Activated naive CD8-positive, alpha-beta T cell treated with anti-CD3 and anti-CD28 coated beads, Interleukin-2, amount 50 U/mL, for 24 hours (primary cell): ENCODE results near the gene SLC19A3.
"Not testable (repeated sequence)": the region's sequence is repeated elsewhere in the genome, so short reads cannot be mapped to it uniquely, and the experiment has no call there.

Experiments used
- ATAC-seq: fragments of 150-1000 bp; cut with Tn5 transposase; one replicate; pipeline ENCODE4 v1.10.0; 2021
- DNase-seq: peaks from one replicate; pipeline ENCODE4 v3.0.0; 2021
- H3K27ac Mint-ChIP-seq: one replicate; pipeline ENCODE4 v1.8.0; 2021; ENCODE audit warnings: mild to moderate bottlenecking, mixed read lengths
- H3K27me3 Mint-ChIP-seq: one replicate; pipeline ENCODE4 v1.8.0; 2021; ENCODE audit warnings: mixed read lengths
- H3K36me3 Mint-ChIP-seq: one replicate; pipeline ENCODE4 v1.8.0; 2021; ENCODE audit warnings: low read depth, mixed read lengths
- H3K4me1 Mint-ChIP-seq: one replicate; pipeline ENCODE4 v1.8.0; 2021; ENCODE audit warnings: mixed read lengths
- H3K4me3 Mint-ChIP-seq: one replicate; pipeline ENCODE4 v1.8.0; 2021; ENCODE audit warnings: mild to moderate bottlenecking, moderate library complexity, mixed read lengths
- H3K9me3 Mint-ChIP-seq: one replicate; pipeline ENCODE4 v1.8.0; 2021; ENCODE audit warnings: mixed read lengths

SLC19A3 gene

DNA sequence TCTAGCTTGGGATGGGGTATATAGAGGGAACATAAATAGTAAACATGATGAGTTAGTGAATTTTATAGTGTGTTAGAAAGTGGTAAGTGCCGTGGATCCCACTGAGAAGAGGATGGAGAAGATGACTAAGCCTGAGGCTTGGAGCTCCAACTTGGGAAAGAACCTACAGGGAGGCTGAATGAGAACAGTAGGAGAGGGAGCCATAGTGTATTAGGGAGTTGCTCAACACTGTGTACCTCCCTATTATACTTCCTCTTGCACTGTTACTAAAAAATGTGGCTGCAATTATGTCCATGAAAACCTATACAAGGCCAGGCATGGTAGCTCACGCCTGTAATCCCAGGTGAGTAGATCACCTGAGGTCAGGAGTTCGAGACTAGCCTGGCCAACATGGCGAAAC is 2.9 kb upstream of the SLC19A3 start:
- no peaks in the 10 kb centered on the region for H3K4me1 Mint-ChIP-seq
- H3K27me3 Mint-ChIP-seq = peaks cover 18% of the 10 kb centered on the region
- no peak overlapping the region for H3K27ac Mint-ChIP-seq
- ATAC-seq (no peak), DNase-seq (no peak)
- no peaks in the 10 kb centered on the region for H3K36me3 Mint-ChIP-seq
- no peak overlapping the region for H3K4me3 Mint-ChIP-seq
- no peaks in the 10 kb centered on the region for H3K9me3 Mint-ChIP-seq

DNA sequence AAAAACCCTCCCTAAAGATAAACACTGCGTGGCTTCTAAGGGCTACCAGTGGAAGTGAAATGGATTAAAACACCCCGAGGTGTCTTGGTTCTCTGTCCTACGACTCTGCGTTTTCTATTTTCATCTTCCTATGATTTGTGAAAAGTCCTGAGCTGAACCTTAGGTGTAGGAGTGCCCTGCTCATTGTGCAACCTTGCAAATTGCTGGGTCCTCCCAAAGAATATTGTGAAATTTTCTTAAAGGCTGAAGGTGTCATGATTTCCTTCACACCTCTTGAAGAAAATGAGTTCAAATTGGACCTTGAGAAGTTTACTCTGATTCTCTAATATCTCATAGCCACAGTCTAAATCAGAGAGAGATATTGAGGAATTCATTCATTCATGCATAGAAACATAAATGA is 1.8 kb upstream of the SLC19A3 start:
- no peak for DNase-seq
- Mint-ChIP-seq H3K36me3 (no peaks in the 10 kb centered on the region), H3K27me3 (peaks cover 18% of the 10 kb centered on the region), H3K4me3 (no peak overlapping the region), H3K27ac (no peak overlapping the region), H3K4me1 (no peaks in the 10 kb centered on the region), H3K9me3 (no peaks in the 10 kb centered on the region)
- ATAC-seq = no peak

DNA sequence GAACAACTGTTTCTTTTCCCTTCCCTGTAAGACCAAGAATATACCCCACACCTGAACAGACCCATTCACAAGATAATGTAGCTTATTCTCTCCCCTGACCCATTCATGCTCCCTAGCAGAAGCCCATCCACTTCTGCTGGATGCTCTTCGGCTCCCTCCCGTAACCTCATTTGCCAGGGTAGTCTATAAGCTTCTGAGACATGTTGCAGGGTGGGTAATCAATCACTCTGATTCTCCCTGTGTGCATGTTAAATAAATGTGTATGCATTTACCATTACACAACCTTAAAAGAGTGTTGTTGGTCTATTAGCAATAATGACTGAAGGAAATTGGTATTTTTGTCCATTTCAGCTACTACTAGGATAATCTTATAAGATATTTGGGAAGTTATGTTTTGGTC is 1.3 kb downstream of the SLC19A3 start:
- no peak overlapping the region for H3K4me3 Mint-ChIP-seq
- H3K36me3 Mint-ChIP-seq = no peaks in the 10 kb centered on the region
- H3K27me3 Mint-ChIP-seq = peaks cover 15% of the 10 kb centered on the region
- ATAC-seq (no peak), DNase-seq (no peak)
- H3K4me1 Mint-ChIP-seq = no peaks in the 10 kb centered on the region
- H3K9me3 Mint-ChIP-seq = no peaks in the 10 kb centered on the region
- no peak overlapping the region for H3K27ac Mint-ChIP-seq

DNA sequence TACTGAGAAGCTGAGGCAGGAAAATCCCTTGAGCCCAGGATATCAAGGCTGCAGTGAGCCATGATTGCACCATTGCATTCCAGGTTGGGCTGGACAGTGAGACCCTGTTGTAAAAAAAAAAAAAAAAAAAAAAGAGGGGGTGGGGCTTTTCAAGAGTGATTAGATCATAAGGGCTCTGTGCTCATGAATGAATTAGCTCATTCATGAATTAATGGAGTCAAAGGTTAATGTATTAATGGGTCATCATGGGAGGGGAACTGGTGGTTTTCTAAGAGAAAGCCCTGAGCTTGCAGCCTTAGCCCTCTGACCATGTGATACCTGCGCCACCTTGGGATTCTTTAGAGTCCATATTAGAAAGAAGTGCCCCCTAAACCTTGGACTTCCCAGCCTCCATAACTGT is 4.5 kb downstream of the SLC19A3 start:
- no peak overlapping the region for H3K4me3 Mint-ChIP-seq
- no peak for DNase-seq
- no peak for ATAC-seq
- H3K9me3 Mint-ChIP-seq = no peaks in the 10 kb centered on the region
- H3K36me3 Mint-ChIP-seq = no peaks in the 10 kb centered on the region
- peaks cover 17% of the 10 kb centered on the region for H3K27me3 Mint-ChIP-seq
- H3K27ac Mint-ChIP-seq = no peak overlapping the region
- no peaks in the 10 kb centered on the region for H3K4me1 Mint-ChIP-seq

DNA sequence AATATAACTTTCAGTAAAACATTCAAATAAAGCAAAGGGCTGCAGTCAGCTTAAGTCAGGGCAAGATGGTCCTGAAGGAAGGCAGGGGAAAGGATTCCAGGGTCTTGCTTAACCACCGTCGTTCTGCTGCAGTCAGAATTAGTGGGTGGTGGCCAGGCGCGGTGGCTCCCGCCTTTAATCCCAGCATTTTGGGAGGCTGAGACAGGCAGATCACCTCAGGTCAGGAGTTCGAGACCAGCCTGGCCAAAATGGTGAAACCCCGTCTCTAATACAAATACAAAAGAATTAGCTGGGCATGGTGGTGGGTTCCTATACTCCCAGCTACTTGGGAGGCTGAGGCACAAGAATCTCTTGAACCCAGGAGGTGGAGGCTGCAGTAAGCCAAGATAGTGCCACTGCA is 6.8 kb downstream of the SLC19A3 start:
- no peak overlapping the region for H3K27ac Mint-ChIP-seq
- no peaks in the 10 kb centered on the region for H3K36me3 Mint-ChIP-seq
- H3K4me1 Mint-ChIP-seq = no peaks in the 10 kb centered on the region
- H3K4me3 Mint-ChIP-seq = no peak overlapping the region
- no peak for DNase-seq
- peaks cover 8% of the 10 kb centered on the region for H3K27me3 Mint-ChIP-seq
- ATAC-seq = no peak
- no peaks in the 10 kb centered on the region for H3K9me3 Mint-ChIP-seq

DNA sequence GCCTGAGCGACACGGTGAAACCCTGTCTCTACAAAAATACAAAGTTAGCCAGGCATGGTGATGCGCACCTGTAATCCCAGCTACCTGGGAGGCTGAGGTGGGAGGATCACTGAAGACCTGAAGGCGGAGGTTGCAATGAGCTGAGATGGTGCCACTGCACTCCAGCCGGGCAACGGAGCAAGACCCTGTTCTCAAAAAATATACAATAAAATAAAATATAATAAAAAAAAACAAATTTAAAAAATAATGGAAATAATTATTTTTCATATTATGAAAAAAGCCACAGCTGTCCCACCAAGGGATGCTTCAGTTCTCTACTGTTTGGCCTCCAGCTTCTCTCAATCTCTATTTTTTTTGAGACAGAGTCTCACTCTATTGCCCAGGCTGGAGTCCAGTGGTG is 10.4 kb downstream of the SLC19A3 start:
- Mint-ChIP-seq H3K9me3 (no peaks in the 10 kb centered on the region), H3K27me3 (peaks cover 14% of the 10 kb centered on the region), H3K36me3 (no peaks in the 10 kb centered on the region), H3K4me3 (no peak overlapping the region), H3K4me1 (no peaks in the 10 kb centered on the region), H3K27ac (no peak overlapping the region)
- ATAC-seq = no peak
- no peak for DNase-seq

DNA sequence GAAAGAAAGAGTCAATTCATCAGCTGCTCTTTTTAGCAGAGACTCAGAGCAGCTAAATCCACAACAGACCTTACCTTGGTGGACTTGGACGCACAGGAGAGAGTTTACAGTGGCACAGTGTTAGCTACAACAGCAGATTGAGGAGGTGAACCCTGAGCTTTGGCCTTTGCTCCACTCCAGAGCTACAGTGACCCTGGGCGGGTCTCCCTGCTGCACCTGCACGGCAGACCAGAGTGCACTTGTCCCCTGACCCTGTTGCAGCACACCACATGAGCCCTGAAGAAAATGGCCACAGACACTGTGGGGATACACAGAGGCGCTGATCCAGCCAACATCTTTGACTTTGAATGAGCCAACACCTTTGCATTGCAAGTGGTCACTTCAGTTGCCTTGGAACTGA is 11.0 kb downstream of the SLC19A3 start:
- Mint-ChIP-seq H3K4me1 (no peaks in the 10 kb centered on the region), H3K36me3 (no peaks in the 10 kb centered on the region), H3K27me3 (peaks cover 12% of the 10 kb centered on the region), H3K4me3 (no peak overlapping the region), H3K27ac (no peak overlapping the region), H3K9me3 (no peaks in the 10 kb centered on the region)
- DNase-seq (no peak), ATAC-seq (no peak)

DNA sequence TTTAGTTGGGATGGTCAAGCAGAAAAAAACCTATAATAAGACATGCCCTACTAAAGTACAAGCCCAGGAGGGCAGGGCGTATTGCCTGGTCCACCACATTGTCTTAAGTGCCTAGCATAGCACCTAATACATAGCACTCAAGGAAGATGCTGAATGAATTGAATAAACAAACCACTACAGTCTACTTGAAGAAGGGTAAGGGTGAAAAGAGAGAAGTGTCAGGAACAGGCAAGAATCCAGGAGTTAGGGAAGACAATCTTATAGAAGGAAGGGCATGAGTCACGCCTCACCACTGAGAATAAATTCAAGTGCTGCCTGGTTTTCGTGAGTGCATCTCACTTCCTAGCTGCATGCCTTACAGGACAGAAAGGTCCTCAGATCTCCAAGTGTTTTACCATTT is 13.9 kb downstream of the SLC19A3 start:
- Mint-ChIP-seq H3K9me3 (no peaks in the 10 kb centered on the region), H3K4me1 (no peaks in the 10 kb centered on the region), H3K36me3 (no peaks in the 10 kb centered on the region), H3K27ac (no peak overlapping the region), H3K4me3 (no peak overlapping the region), H3K27me3 (peaks cover 9% of the 10 kb centered on the region)
- DNase-seq (no peak), ATAC-seq (no peak)

DNA sequence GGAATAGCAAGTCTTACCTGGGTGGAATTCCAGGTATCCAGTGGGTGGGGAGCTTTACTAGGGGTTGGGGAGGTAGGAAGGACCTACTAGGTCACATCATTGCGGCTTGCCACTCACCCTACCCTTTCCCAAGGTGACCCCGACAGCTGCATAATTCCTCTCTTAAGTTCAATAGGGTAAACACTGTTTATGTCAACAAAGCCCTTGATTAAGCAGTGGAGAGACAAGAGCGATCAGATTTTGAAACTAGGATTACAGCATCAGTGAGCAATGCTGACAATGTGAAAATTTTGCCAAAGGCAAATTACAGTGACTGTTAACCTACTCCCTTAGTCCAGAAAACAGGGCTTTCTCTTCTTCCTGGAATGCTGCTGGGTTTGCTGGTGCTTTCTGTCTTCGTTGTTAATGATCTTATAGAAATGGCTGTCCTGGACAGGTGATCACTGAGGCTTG is 14.5 kb downstream of the SLC19A3 start:
- Mint-ChIP-seq H3K4me1 (no peaks in the 10 kb centered on the region), H3K27me3 (peaks cover 9% of the 10 kb centered on the region), H3K27ac (no peak overlapping the region), H3K9me3 (no peaks in the 10 kb centered on the region), H3K36me3 (no peaks in the 10 kb centered on the region), H3K4me3 (no peak overlapping the region)
- DNase-seq = no peak
- ATAC-seq = no peak

DNA sequence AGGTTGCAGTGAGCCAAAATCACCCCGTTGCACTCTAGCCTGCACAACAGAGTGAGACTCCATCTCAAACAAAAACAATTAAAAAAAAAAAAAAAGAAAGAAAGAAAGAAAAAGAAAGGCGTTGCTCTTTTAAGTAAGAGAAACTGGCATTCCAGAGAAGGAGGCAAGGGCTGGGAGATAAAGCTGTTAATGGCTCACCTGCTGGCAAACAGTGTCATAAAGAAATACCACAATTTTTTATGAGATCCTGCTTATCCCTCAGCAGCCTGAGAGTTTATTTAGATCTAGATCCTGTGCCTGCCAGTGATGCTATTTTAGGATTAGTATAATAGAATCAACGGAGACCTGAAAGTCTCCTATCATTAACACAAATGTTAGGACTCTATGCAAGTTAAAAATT is 16.3 kb downstream of the SLC19A3 start:
- H3K27me3 Mint-ChIP-seq = peaks cover 9% of the 10 kb centered on the region

DNA sequence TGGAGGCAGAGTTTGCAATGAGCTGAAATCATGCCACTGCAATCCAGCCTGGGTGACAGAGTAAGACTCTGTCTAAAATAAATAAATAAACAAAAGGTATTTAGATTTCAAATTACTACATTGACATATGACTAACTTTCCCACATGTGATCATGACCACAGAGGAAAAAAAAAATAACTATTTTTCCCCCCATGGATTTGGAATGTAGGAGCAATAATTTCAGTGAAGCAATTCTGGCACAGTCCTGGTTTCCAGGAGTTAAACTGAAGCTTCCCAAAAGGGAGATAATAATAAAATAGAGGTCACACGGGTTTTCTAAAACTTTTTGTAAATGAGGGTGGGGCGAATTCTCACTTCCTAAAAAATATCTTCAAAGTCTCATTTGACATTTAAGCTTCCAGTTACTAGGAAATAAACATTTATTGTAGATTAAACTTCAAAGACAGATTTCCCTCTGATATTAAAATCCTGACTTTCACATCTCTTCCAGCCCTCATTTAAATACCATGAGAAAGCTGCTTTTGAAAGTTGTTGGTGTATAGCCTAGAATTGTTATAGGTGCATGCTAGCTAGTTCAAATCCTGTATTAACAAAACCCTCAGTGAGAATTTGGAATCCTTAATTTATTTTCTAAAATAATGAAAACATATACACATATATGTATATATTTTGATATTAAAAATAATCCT is 20.7 kb downstream of the SLC19A3 start:
- Mint-ChIP-seq H3K4me1 (no peaks in the 10 kb centered on the region), H3K9me3 (no peaks in the 10 kb centered on the region)
- DNase-seq = no peak

More for the DNA sequence above, 16.3 kb downstream of the SLC19A3 start:
- Mint-ChIP-seq H3K4me3 (no peak overlapping the region), H3K36me3 (no peaks in the 10 kb centered on the region), H3K9me3 (no peaks in the 10 kb centered on the region), H3K4me1 (no peaks in the 10 kb centered on the region), H3K27ac (no peak overlapping the region)
- no peak for DNase-seq
- ATAC-seq = no peak

DNA sequence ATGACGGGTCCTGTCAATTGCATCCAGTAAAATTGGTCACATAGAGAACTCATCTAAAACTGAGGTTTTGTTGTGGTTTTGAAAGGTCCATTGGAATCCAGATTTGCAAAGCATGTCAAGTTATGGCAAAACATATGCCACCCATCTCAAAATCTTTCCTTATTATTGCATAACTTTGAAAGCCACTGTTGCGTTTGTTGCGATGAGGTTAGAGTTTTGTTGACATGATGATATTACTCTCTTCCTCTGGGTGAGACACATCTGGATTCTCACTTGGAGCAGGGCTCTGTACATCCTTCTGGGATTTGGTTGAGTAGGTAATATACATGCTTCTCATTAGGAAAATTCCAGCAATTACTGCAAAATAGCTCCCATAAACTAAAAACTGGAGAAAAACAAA is 30.6 kb downstream of the SLC19A3 start:
- Mint-ChIP-seq H3K27me3 (peaks cover 24% of the 10 kb centered on the region), H3K27ac (no peak overlapping the region), H3K4me1 (no peaks in the 10 kb centered on the region), H3K9me3 (no peaks in the 10 kb centered on the region), H3K4me3 (no peak overlapping the region), H3K36me3 (no peaks in the 10 kb centered on the region)
- DNase-seq = no peak
- no peak for ATAC-seq

More for the DNA sequence above, 20.7 kb downstream of the SLC19A3 start:
- Mint-ChIP-seq H3K36me3 (no peaks in the 10 kb centered on the region), H3K27ac (no peak overlapping the region), H3K27me3 (peaks cover 5% of the 10 kb centered on the region), H3K4me3 (no peak overlapping the region)
- ATAC-seq = no peak

DNA sequence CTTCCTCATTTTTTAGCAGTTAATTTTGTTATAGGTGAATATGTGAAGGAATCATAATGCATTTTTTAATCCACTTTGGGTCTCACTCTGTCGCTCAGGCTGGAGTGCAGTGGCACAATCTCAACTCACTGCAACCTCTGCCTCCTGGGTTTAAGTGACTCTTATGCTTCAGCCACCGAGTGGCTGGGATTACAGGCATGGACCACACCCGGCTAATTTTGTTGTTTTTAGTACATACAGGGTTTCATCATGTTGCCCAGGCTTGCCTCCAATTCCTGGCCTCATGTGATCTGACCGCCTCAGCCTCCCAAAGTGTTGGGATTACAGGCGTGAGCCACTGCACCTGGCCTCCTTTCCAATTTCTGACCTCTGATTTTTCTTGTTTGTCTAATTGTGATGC is 33.6 kb downstream of the SLC19A3 start:
- Mint-ChIP-seq H3K36me3 (no peaks in the 10 kb centered on the region), H3K27me3 (peaks cover 16% of the 10 kb centered on the region), H3K4me3 (no peak overlapping the region), H3K27ac (no peak overlapping the region), H3K9me3 (no peaks in the 10 kb centered on the region), H3K4me1 (no peaks in the 10 kb centered on the region)
- DNase-seq = no peak
- ATAC-seq = no peak

DNA sequence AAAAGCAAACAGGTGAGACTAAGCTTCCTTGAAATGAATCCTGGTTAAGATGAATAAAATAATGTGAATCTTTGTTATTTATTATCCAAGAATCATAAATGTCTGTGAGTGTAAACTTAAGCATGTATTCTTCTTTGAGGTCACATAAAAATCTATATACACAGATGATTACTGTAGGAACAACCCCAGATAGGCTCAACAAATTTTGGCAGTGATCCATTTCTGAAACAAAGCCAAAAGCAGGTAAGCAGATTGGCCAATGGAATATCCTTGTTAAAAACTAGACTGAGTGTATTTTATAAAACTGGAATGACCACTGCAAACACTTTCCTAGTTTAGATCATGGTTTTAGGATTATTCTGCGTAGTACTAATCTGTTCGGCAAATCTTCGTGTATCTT is 39.9 kb downstream of the SLC19A3 start:
- Mint-ChIP-seq H3K27me3 (peaks cover 5% of the 10 kb centered on the region), H3K4me1 (no peaks in the 10 kb centered on the region), H3K36me3 (no peaks in the 10 kb centered on the region), H3K27ac (no peak overlapping the region), H3K4me3 (no peak overlapping the region), H3K9me3 (no peaks in the 10 kb centered on the region)
- no peak for ATAC-seq
- no peak for DNase-seq

DNA sequence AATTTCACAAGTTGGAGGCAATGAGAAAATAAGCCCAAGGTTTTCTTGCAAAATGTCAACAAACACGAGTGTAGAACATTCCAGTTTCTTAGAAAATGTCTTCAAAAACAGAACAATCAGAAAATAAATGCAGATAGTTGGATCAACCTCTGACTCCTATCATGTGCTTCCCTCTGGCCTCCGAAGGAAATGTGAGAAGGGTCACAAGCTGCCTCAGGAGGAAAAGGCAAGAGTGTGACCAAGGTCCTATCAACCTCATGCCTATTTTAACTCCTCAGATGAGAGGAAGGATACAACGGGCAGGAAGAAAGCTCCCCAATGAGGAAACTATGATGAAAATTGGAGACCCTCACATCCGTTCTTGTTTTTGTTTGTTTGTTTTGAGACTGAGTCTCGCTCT is 43.3 kb downstream of the SLC19A3 start:
- Mint-ChIP-seq H3K4me1 (no peaks in the 10 kb centered on the region), H3K4me3 (no peak overlapping the region), H3K27ac (no peak overlapping the region), H3K27me3 (peaks cover 12% of the 10 kb centered on the region), H3K36me3 (no peaks in the 10 kb centered on the region), H3K9me3 (no peaks in the 10 kb centered on the region)
- DNase-seq (no peak), ATAC-seq (no peak)

DNA sequence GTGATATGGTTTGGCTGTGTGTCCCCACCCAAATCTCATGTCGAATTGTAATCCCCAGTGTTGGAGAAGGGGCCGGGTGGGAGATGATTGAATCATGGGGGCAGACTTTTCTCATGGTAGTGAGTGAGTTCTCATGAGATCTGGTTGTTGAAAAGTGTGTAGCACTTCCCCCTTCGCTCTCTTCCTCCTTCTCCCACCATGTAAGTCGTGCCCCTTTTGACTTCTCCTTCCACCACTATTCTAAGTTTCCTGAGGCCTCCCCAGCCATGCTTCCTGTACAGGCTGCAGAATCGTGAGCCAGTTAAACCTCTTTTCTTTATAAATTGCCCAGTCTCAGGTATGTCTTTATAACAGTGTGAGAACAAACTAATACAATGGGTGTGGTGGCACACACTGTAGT is 44.2 kb downstream of the SLC19A3 start:
- DNase-seq, H3K4me1 Mint-ChIP-seq, H3K4me3 Mint-ChIP-seq, H3K36me3 Mint-ChIP-seq, H3K9me3 Mint-ChIP-seq, H3K27ac Mint-ChIP-seq, ATAC-seq: not testable (repeated sequence)
- peaks cover 12% of the 10 kb centered on the region for H3K27me3 Mint-ChIP-seq
